Measurements from ENCODE around the gene CHRNA1.

The CHRNA1 gene

DNA sequence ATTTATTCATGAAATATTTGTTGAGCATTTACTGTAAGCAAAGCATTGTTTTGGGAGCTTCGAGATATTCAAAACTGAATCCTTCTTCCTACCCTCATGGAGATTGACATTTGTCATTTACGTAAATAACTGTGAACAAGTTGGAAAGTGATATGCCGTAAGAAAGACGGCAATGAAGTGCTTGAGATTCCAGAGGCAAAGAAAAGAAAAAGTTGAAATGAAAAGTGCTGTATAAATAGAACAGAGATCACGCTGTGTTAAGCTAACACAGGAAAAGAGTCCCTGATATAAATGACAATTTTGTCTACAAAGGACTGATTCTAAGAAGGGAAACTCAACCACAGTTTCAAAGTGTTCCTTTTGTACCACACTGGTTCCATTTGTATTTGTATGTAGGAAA is 1.8 kb downstream of the CHRNA1 start:
- no peak overlapping the region for H3K4me3 ChIP-seq (ENCODE audit: low read depth, low read length, poor library complexity, severe bottlenecking)
- H2AFZ ChIP-seq (ENCODE audit: low read length), result no peak overlapping the region
- H3K4me2 ChIP-seq (ENCODE audit: low read length), result no peak overlapping the region
- no peaks in the 10 kb centered on the region for H3K9me3 ChIP-seq (ENCODE audit: low read length)
- H3K36me3 ChIP-seq (ENCODE audit: insufficient read depth, low read length), result no peaks in the 10 kb centered on the region
- H3K79me2 ChIP-seq (ENCODE audit: insufficient read depth, low read length), result no peaks in the 10 kb centered on the region
- TF ChIP-seq, protein P1, sequence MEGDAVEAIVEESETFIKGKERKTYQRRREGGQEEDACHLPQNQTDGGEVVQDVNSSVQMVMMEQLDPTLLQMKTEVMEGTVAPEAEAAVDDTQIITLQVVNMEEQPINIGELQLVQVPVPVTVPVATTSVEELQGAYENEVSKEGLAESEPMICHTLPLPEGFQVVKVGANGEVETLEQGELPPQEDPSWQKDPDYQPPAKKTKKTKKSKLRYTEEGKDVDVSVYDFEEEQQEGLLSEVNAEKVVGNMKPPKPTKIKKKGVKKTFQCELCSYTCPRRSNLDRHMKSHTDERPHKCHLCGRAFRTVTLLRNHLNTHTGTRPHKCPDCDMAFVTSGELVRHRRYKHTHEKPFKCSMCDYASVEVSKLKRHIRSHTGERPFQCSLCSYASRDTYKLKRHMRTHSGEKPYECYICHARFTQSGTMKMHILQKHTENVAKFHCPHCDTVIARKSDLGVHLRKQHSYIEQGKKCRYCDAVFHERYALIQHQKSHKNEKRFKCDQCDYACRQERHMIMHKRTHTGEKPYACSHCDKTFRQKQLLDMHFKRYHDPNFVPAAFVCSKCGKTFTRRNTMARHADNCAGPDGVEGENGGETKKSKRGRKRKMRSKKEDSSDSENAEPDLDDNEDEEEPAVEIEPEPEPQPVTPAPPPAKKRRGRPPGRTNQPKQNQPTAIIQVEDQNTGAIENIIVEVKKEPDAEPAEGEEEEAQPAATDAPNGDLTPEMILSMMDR (IDR thresholded peaks at IDR 0.05; ENCODE audit: low read length), result no peak
- no peak for TF ChIP-seq EZH2 (IDR thresholded peaks at IDR 0.05; ENCODE audit: borderline replicate concordance, low read length)
- no peaks in the 10 kb centered on the region for H3K27me3 ChIP-seq (ENCODE audit: insufficient read depth, low read length)
- H3K27ac ChIP-seq (ENCODE audit: low read depth, low read length, poor library complexity, severe bottlenecking), result no peak overlapping the region
- no peaks in the 10 kb centered on the region for H4K20me1 ChIP-seq (ENCODE audit: insufficient read depth, low read length)
- H3K4me1 ChIP-seq (ENCODE audit: insufficient read depth, low read length, severe bottlenecking), result peaks cover 9% of the 10 kb centered on the region
- no peak overlapping the region for H3K9ac ChIP-seq (ENCODE audit: low read length)
- no peaks in the 10 kb centered on the region for H3F3A ChIP-seq (ENCODE audit: insufficient read depth, low read length)
- no peaks in the 10 kb centered on the region for H3K9me2 ChIP-seq (ENCODE audit: low read depth, low read length)

DNA sequence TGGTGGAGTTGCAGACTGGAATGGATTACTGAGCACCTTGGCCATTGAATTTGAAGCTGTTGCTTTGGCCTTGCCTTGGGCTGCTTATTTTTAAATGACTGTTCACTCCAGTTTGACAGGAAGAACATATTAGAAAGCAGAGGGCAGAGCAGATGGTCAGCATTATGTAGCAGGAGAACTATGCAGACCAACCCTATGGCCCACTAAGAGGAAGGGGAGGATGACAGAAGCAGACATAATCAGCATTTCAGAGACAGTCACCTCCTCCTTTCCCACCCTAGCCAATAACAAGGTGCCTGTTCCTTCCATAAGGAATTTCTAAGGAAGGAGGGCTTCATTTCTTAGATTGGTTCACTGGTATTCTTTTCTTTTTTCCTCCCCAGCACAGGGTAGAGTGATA is 2.4 kb downstream of the CHRNA1 start:
- H3K36me3 ChIP-seq (ENCODE audit: insufficient read depth, low read length), result no peaks in the 10 kb centered on the region
- TF ChIP-seq EZH2 (IDR thresholded peaks at IDR 0.05; ENCODE audit: borderline replicate concordance, low read length), result no peak
- no peak overlapping the region for H3K27ac ChIP-seq (ENCODE audit: low read depth, low read length, poor library complexity, severe bottlenecking)
- no peaks in the 10 kb centered on the region for H3K27me3 ChIP-seq (ENCODE audit: insufficient read depth, low read length)
- no peak overlapping the region for H3K4me2 ChIP-seq (ENCODE audit: low read length)
- peaks cover 9% of the 10 kb centered on the region for H3K4me1 ChIP-seq (ENCODE audit: insufficient read depth, low read length, severe bottlenecking)
- no peak overlapping the region for H2AFZ ChIP-seq (ENCODE audit: low read length)
- no peak overlapping the region for H3K9ac ChIP-seq (ENCODE audit: low read length)
- no peaks in the 10 kb centered on the region for H3K9me3 ChIP-seq (ENCODE audit: low read length)
- no peaks in the 10 kb centered on the region for H3K9me2 ChIP-seq (ENCODE audit: low read depth, low read length)
- no peaks in the 10 kb centered on the region for H4K20me1 ChIP-seq (ENCODE audit: insufficient read depth, low read length)
- no peak overlapping the region for H3K4me3 ChIP-seq (ENCODE audit: low read depth, low read length, poor library complexity, severe bottlenecking)
- no peaks in the 10 kb centered on the region for H3K79me2 ChIP-seq (ENCODE audit: insufficient read depth, low read length)
- H3F3A ChIP-seq (ENCODE audit: insufficient read depth, low read length), result no peaks in the 10 kb centered on the region

DNA sequence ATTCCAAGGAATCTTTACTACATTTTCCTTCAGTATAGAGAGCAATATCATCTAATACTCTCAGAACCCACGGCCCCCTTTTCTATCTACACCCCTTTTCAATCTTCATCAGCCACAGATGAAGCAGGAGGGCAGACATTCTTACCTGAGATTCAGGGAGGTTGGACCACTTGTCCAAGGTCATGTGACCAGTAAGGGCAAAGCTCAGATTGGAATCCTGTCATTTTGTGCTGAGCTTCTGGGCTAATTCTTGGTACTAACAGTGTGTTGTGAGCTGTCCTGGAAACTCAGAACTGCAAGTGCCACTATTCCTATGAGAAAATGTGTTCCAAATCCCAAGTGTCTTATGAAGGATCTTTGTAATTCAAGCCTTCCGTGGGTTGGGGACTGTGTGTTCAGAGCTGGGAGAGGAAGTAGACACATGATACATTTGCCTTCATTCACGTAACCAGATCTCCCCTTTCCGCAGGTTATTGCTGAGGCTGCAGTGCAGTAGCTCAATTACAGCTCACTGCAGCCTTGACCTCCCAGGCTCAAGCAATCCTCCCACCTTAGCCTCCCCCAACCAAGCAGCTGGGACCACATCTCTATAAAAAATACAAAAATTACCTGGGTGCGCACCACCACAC is 3.3 kb downstream of the CHRNA1 start:
- H3K9me3 ChIP-seq (ENCODE audit: low read length), result no peaks in the 10 kb centered on the region
- H3K27ac ChIP-seq (ENCODE audit: low read depth, low read length, poor library complexity, severe bottlenecking), result no peak overlapping the region
- H3K36me3 ChIP-seq (ENCODE audit: insufficient read depth, low read length), result no peaks in the 10 kb centered on the region
- peaks cover 9% of the 10 kb centered on the region for H3K4me1 ChIP-seq (ENCODE audit: insufficient read depth, low read length, severe bottlenecking)
- H3K79me2 ChIP-seq (ENCODE audit: insufficient read depth, low read length), result no peaks in the 10 kb centered on the region
- H4K20me1 ChIP-seq (ENCODE audit: insufficient read depth, low read length), result no peaks in the 10 kb centered on the region
- no peak for TF ChIP-seq EZH2 (IDR thresholded peaks at IDR 0.05; ENCODE audit: borderline replicate concordance, low read length)
- TF ChIP-seq, protein P1 (IDR thresholded peaks at IDR 0.05; ENCODE audit: low read length), result no peak
- H3K27me3 ChIP-seq (ENCODE audit: insufficient read depth, low read length), result no peaks in the 10 kb centered on the region
- no peaks in the 10 kb centered on the region for H3K9me2 ChIP-seq (ENCODE audit: low read depth, low read length)
- no peak overlapping the region for H3K9ac ChIP-seq (ENCODE audit: low read length)
- H3F3A ChIP-seq (ENCODE audit: insufficient read depth, low read length), result no peaks in the 10 kb centered on the region
- no peak overlapping the region for H3K4me2 ChIP-seq (ENCODE audit: low read length)
- H3K4me3 ChIP-seq (ENCODE audit: low read depth, low read length, poor library complexity, severe bottlenecking), result no peak overlapping the region
- no peak overlapping the region for H2AFZ ChIP-seq (ENCODE audit: low read length)

Measured in OCI-LY1 (cell line).